GM18907 (cell line): ENCODE data around the gene KREMEN1.
"Not testable (repeated sequence)": the region's sequence is repeated elsewhere in the genome, so short reads cannot be mapped to it uniquely, and the experiment has no call there.

Experiments
- ATAC-seq: cut with Tn5 transposase; IDR thresholded peaks from one replicate; pipeline ENCODE4 v1.9.1; 2021; ENCODE audit warnings: mild to moderate bottlenecking, moderate library complexity; ENCODE audit not compliant: unreplicated experiment

The KREMEN1 gene

GRCh38 chr22:29078036-29078868 is 5.4 kb downstream of the KREMEN1 start:
- no peak for ATAC-seq

GRCh38 chr22:29078869-29079207 is 6.0 kb downstream of the KREMEN1 start:
- ATAC-seq = no peak

- no peak for ATAC-seq
Measured at GRCh38 chr22:29079218-29079901, 6.5 kb downstream of the KREMEN1 start.

GRCh38 chr22:29080106-29080975 is 7.5 kb downstream of the KREMEN1 start:
- no peak for ATAC-seq

GRCh38 chr22:29081517-29082236 is 8.8 kb downstream of the KREMEN1 start:
- no peak for ATAC-seq

- ATAC-seq = no peak
Measured at GRCh38 chr22:29082826-29083545, 10.2 kb downstream of the KREMEN1 start.

GRCh38 chr22:29083576-29083932 is 10.7 kb downstream of the KREMEN1 start:
- ATAC-seq = not testable (repeated sequence)

- no peak for ATAC-seq
Measured at GRCh38 chr22:29083933-29084591, 11.2 kb downstream of the KREMEN1 start.

- no peak for ATAC-seq
Measured at GRCh38 chr22:29087012-29087411, 14.2 kb downstream of the KREMEN1 start.

- no peak for ATAC-seq
Measured at GRCh38 chr22:29088809-29089208, 16.0 kb downstream of the KREMEN1 start.

- ATAC-seq = no peak
Measured at GRCh38 chr22:29089507-29089906, 16.7 kb downstream of the KREMEN1 start.

GRCh38 chr22:29090039-29090438 is 17.2 kb downstream of the KREMEN1 start:
- no peak for ATAC-seq

- ATAC-seq = no peak
Measured at GRCh38 chr22:29092243-29092642, 19.4 kb downstream of the KREMEN1 start.

GRCh38 chr22:29093030-29093429 is 20.2 kb downstream of the KREMEN1 start:
- no peak for ATAC-seq

GRCh38 chr22:29093501-29094300 is 20.9 kb downstream of the KREMEN1 start:
- ATAC-seq = no peak

- no peak for ATAC-seq
Measured at GRCh38 chr22:29095459-29095858, 22.6 kb downstream of the KREMEN1 start.

GRCh38 chr22:29096736-29097669 is 24.2 kb downstream of the KREMEN1 start:
- ATAC-seq = no peak

- ATAC-seq = no peak
Measured at GRCh38 chr22:29098296-29098695, 25.5 kb downstream of the KREMEN1 start.
